Activated CD8-positive, alpha-beta memory T cell treated with anti-CD3 and anti-CD28 coated beads, Interleukin-2, amount 50 U/mL, for 1 hour (primary cell): ENCODE results near the gene FAF1.
"Not testable (repeated sequence)": the region's sequence is repeated elsewhere in the genome, so short reads cannot be mapped to it uniquely, and the experiment has no call there.

Experiments
- DNase-seq: peaks from one replicate; pipeline ENCODE4 v3.0.0-alpha.2; 2020; ENCODE audit errors: extremely low read depth

FAF1 gene

DNA sequence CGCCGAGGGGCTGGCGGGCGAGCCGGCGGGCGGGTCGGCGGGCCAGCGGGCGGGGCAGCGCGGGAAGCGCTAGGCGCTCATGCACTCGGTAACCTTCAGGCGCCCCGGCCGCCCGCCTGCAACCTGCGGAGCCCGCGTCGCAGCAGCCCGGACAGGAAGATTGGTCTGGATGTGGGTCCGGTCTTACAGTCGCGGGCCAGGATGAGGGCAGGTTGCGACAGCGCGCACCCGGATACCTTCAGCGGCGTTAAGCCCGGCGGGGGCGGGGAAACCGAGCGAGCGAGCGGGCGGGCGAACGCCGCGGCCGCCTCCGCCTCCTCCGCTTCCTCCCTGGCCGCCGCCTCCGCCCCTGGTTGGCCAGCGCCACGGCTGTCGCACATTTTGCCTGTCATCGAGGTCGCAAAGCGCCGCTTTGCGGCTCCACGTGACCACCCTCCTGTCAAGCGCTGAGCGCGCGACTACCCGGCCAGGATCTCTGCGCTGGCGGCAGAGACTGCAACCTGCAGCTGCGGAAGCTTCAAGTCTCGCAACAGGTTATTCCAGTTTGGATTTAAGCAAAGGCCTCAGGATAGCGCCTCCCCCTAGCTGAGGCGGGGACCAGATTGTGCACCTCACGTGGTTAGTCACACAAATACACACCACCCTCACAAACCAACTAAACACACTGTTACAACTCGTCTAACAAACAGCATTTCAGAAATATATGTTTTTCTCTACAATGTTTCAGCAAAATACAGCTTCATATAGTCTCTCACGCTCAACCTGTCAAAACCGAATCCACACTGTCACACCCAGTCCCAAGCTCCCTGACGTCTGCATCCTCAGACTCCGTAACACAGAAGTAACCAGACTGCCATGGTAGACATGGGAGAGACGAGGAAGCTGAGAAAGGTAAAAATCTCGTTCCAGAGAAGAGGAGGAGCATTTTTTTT, at the start of gene FAF1:
Gene FAF1, minus strand, starts transcription at position 355 of the 932 bp plus-strand sequence. CDS start 456 bp downstream, outside the sequence.
- peak; percentile 80 for DNase-seq

DNA sequence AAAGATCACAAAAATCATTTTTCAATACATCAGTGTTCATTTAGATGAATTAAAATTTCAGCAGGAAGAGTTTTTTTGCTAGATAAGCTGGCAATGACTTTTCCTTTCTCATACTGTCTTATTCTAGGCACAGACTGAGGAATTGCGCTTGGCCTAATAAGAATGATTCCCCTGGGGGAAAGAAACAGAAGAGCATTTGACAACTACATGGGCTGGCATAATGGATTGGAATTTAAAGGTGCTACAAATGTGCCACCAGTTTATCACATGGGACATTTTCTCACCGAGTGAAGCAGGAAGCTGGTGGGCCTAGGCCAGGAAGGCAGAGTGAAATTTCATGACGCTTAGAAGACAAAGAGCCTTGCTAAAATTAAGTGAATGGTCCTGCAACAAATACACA, 49.3 kb upstream of the FAF1 start:
- no peak for DNase-seq

DNA sequence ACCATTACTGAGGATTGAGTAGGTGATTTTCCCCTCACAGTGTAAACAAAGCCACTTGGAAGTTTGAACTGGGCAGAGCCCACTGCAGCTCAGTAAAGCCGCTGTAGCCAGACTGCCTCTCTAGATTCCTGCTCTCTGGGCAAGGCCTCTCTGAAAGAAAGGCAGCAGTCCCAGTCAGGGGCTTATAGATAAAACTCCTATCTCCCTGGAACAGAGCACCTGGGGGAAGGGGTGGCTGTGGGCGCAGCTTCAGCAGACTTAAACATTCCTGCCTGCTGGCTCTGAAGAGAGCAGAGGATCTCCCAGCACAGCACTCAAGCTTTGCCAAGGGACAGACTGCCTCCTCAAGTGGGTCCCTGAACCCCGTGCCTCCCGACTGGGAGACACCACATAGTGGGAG, 45.5 kb upstream of the FAF1 start:
- not testable (repeated sequence) for DNase-seq

DNA sequence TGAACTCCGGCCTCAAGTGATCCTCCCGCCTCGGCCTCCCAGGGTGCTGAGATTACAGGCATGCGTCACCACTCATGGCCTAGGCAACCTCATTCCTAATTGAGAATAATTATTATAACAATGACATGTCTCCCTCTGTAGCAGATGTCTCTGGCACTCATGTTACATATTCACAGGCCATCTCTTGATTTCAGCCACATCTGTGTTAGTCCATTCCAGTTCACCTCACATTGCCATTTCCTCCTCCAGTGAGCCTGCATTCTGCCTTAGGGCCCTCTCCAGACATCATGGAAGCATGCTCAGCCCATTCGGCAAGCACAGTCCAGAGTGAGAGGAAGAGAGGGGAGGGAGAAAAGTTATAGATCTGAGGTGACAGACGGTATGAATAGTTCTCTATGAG, 42.4 kb upstream of the FAF1 start:
- DNase-seq: no peak

DNA sequence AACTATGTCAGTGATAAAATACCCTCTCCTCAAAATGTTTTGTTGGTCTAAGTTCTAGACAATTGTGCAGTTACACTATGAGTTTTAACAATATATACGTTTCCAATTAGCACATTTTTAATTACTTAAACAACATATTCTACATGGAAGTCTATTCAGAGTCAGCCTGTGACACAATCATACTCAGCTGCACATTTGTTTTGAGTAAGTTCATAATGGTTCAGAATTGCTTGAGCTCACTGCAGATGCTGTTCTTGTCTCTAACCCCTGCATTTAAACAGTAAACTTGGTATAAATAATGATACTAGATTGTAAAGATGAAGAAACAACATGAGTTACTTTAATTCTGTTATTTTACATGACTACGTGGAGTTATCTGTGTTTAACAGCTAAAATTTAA, 40.6 kb upstream of the FAF1 start:
- DNase-seq: no peak

DNA sequence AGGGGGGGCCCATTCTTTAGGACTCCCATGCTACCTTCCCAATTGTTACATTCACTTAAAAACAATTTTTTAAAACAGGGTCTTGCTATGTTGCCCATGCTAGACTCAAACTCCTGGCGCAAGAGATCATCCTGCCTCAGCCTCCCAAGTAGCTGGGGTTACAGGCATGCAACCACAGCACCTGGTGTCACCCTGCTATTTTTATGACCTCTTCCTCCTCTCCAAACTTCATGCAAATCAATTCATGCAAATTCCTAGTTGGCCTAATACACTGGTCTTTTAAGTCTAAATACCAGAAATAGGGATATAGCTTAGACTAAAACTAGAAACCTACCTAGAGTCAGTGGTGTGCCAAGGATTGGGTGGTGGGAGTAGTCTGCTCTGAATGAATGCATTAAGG, 40.1 kb upstream of the FAF1 start:
- DNase-seq: no peak

DNA sequence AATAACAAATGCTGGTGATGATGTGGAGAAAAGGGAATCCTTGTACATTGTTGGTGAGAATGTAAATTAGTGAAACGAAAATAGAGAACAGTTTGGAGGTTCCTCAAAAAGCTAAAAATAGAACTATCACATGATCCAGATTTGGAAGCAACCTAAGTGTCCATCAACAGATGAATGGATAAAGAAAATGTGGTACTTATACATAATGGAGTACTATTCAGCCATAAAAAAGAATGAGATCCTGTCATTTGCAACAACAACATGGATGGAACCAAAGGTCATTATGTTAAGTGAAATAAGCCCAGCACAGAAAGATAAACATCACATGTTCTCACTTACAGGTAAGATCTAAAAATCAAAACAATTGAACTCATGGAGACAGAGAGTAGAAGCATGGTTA, 39.3 kb upstream of the FAF1 start:
- not testable (repeated sequence) for DNase-seq

DNA sequence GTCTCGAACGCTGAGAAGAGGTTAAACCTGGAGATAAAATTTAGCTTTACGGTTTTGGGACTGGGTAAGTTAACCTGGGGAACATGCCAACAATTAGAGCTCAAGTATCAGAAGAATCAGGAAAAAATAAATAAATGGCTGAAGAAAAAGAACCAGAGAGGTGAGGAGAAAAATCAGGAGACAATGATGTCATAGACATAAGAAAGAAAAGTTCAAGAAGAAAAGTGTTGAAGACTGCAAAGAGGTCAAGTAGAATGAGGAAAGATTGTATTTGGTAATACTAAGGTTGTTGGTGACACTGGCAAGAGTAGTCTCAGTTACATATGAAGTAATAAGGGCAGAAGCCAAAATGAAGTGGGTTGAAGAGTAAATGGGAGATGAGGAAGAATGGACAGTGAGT, 36.0 kb upstream of the FAF1 start:
- no peak for DNase-seq

DNA sequence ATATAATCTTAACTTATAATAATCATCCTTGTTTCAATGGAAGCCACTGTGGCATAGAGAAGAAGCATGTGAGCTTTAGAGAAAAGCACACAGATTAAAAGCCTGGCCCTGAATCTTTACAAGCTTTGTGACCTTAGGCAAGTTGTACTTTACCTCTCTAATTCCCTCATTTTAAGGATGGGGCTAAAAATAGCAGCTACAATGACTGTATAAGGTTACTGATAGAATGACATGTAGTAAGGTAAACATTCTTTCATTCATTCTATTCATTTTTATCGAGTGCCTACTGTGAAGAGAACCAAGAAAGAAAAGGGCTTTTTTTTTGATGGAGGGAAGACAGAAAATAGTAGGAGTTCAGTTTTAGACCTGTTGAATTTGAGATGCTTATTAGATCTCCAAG, 35.6 kb upstream of the FAF1 start:
- no peak for DNase-seq

DNA sequence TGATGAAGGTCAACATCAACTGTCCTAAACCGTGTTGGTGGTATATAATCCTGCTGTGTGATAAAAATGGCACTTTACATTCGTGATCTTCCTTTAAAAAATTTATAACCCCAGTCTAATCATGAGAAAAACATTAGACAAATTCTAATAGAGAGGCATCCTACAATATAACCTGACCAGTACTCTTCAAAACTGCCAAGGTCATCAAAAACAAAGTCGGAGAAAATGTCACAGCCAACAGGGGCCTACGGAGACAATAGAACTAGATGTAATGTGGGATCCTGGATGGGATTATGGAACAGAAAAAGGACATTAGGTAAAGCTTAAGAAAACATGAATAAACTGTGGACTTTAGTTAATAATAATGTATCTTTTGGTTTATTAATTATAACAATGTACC, 34.9 kb upstream of the FAF1 start:
- no peak for DNase-seq

DNA sequence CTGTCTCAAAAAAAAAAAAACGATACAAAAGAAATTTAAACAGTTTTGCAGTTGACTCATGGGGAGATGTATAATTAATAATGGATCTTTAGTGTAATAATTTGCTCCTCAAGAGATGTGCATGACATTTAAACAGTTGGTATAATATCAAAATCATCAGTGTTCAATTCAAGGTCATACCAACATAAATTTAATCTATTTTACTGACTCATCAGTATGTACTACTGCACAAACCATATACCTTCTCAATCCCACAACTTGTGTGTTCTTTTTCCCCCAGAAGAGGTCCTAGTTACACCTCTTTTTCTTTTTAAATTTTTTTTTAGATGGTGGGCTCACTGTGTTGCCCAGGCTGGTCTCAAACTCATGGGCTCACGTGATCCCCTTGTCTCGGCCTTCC, 33.6 kb upstream of the FAF1 start:
- DNase-seq: no peak

DNA sequence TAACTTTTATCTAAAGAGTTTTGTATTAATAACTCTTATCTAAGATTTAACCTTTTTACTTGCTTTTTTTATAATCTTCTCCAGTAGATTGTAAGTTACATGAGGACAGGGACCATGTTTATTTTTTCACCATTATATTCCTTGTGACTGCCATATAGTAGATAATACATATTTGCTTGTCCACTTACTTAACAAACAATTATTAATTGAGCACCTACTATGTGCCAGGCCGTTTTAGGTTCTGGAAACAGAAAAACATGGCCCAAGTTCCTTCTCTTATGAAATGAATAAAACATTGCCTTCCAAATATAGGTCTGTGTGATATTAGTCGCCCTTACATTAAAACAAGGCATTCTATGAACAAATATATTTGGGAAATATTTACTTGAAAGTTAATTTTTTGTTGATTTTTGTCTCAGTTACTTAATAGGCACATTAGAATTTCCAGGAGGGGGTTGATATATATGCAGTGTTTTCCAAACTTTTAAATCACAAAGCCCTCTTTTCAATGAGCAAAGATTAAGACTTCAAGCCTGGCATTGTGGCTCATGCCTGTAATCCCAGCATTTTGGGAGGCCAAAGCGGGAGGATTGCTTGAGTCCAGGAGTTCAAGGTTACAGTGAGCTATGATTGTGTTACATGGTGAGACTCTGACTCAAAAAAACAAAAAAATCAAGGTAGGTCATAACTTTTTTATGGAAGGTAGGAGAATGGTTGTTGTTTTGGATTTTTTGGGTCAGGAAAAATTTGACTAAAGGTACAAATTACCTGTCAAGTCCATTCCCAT, 32.7 kb upstream of the FAF1 start:
- no peak for DNase-seq

DNA sequence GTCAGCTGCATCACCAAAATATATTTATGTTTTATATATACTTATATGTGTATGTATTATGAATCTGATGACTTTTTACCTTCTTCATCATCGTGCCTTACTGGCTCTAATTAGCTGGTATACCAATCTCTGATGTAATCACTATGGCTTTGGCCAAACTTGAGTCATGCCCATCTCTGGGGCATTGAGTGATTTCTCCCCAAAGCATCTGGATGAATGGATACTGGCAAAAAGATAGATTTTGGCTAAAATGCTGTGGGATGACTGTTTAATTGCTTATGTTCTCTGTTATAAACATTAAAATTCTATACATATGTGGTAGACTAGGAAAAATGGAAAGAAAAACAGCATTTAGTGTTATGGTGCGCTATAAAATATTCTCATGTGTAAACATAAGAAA, 29.6 kb upstream of the FAF1 start:
- no peak for DNase-seq

DNA sequence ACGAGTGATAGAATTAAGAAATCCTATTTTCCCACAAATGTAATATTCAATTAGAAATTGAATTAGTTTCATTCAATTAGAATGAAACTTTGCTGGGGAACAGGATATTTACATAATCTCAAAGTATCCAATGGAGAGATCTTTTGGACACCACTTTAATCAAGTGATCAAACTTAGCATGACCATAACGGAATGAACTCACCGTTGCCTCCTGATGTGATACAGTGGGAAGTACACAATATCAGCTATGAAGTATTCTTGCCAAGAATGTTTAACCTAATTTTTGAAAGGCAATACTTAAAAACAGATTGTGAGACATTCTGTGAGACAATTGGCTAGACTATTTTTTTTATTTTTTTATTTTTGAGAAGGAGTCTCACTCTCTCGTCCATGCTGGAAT, 26.6 kb upstream of the FAF1 start:
- DNase-seq: no peak

DNA sequence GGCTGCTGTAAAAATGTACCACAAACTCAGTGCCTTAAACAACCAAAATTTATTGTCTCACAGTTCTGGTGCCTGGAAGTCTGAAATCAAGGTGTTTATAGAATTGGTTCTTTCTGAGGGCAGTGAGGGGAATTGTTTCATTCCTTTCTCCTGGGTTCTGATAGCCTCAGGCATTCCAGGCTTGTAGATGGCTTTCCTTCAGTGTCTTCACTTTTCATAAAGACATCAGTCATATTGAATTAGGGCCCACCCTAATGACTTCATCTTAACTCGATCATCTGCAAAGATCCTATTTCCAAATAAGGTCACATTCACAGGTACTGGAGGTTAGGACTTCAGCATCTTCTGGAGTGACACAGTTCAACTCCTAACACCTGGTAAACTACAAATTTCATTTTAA, 25.0 kb upstream of the FAF1 start:
- DNase-seq: no peak

DNA sequence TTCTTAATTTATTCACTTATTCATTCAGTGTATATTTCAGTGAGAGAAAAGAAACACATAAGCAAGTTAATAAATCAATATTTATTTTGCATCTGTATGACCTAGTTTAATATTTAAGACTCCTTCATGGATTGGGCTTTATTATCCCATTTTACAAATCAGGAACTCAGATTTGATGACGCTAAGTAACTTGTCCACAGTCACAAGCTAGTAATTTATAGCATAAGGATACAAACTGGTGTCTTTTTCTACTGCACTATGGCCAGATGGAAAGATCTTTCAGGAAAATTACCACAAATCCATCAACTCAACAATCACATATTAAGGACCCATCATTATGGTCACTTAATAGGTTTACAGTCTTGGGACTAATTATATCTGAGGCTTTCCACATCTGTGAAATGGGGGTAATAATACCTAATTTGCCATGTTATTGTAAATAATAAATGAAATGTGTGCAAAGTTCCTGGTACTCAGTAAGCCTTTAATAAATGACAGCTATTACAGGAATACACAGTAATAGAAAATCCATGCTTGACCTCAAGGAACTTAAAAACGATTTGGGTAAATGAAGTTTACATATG, 23.2 kb upstream of the FAF1 start:
- no peak for DNase-seq

DNA sequence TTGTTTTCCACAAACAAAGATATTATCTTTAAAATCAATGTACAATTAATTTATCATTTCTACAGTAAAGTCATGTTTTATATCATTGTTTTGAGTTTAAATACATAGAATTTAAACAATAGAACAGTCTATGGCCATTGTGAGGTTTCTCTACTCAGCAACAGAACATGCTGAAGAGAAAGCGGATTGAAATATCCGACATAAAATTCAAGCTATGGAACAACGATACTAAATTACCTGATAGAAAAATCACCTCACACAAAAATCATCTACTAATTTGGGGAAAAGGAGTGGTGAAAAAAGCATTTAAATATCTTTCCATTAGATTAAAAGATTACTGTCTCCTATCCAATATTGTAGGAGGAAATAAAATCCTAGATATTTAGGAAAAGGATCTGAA, 22.5 kb upstream of the FAF1 start:
- DNase-seq: no peak

DNA sequence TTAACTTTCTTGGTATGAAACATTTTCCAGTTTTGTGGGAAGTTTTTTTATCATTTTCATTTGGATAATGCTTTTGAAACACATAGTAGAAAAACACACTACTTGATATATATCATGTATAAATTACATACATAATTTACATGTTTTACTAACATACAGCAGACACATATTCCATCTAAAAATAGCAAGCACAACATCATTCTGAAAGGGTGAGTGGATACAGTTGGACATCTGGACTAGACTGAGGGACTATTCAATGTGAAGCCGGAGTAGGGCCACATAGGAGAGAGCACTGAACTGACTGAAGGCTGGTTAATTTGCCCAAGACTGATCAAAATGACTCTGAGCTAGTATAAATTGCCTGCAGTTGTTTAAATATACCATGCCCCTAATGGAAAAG, 21.7 kb upstream of the FAF1 start:
- no peak for DNase-seq

DNA sequence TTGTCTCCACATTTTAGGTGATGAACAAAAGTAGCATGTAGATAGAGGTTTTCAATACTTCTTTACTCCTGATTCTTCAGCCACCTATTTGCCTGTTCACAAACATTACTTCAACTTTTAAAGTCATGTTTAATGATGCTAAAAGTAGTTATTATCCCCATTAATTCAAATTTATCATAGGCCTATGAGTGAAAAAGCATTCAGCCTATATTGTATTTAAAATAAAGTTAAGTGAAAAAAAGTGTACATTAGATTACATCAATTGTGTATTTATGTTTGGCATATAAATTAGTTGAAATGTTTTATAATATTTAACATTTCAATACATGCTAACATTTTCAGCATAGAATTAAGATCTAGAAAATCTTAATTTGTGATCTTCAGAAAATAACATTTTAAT, 20.4 kb upstream of the FAF1 start:
- no peak for DNase-seq

DNA sequence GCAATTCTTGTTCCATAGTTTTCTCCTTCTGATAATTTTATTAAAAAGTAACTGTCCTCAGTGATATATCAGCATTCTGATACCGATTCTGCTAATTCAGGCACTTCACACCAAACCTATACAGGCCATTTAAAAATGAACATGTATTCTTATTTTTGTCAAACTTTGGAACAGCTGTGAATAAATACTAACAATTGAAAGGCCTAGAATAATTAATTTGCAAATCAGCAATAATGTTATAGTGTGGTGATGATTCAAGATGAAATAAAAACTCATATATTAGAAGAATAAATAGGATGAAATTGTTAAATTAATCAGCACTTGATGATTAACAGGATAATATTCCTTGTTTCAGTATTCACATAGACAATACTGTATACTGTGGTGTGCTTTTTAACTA, 19.9 kb upstream of the FAF1 start:
- no peak for DNase-seq

DNA sequence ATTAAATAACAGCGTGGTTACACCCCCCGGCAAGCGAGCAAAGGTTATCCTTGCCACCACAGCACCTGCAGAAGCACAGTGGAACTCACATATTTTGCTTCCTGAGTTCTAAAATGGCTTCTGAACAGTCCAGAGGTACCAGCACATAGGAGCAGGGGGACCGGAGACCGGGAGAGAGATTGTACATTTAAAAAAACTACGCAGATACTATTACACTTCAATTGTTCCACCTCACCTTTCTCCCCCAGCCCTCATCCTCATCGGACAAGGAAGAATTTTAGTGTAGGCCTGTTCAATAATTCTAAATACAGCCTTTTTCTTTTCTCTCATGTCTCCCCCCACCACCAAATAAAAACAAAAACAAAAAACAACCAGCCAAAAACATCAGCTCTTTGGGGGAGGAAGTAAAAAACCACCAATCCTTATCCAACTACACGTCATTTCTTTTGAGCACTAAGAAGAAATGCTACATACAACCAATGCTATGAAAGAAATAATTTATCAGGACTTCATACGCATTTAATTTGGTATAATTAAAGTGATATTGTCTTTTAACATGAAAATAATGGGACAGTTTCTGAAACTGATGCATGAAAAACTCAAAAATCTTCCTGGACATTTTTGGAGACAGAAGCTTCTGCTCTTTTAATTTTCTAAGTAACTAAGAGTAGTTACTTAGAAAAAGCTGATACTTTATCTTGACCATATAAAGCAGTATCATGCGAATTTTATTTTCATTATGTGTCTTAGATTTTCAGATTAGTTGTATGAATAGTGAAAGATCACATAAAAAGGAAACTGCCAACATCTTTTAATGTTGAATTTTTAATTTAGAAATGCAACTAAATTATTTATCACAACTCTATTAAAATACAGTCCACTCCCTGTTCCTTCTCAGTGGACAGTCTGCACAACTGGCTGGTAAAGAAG, 19.1 kb upstream of the FAF1 start:
- no peak for DNase-seq
